Measurements from ENCODE around the gene PHF1.

PHF1 gene

DNA sequence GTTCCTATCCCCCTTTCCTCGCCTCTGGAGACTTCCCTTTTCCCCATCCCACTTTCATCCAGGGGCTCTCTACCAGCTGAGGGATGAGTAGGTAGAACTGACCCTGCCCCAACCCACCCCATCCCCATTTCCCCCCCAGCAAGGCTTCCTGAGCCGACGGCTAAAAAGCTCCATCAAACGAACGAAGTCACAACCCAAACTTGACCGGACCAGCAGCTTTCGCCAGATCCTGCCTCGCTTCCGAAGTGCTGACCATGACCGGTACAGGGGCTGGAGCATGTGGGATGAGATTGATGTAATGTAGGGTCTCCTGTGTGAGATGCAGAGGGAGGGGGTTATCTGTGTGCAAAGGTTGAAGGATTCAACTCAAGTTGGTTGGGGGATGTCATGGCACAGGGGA lies 21.7 kb downstream of the PHF1 start:
- TF ChIP-seq WT1 (tag by site-specific recombination; IDR thresholded peaks at IDR 0.05) = no peak
- peak; percentile 81; the same call in 1 of the 2 replicates for TF ChIP-seq ZNF600 (tag by site-specific recombination; IDR thresholded peaks at IDR 0.05)

DNA sequence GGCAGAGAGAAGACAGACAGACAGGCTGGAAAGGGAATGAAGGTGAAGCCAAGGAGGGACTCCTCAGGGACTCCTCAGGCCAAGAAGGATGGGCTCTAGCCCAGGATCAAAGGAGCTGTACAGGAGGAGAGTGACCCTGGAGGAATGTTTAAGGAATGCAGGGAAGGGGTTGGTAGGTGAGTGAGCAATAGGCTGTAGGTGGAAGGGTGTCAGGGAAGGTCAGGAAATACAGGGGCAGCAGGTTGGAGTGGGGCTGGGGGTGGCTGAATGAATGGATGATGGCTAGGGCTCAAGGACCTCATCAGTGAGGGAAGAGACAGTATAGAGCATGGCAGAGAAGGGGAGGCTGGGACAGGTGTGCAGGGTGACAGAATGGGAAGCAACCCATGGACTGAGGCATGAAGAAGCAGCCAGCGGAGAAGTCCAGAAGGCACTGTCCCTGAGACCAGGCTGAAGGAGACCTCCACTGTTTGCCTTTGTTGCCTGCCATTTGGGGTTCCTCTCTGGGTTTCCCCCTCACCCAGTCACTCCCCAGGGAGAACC lies 22.3 kb downstream of the PHF1 start:
- H3K9me3 ChIP-seq (ENCODE audit: control insufficient read depth, insufficient read depth, low read depth, low read length) = no peaks in the 10 kb centered on the region

More for the DNA sequence above, 21.7 kb downstream of the PHF1 start:
- ChIA-PET POLR2A (no interaction called here), CTCF (interaction anchor here (0.5 to 2.7 kb wide), 3 partner anchors 14 to 161 kb away, joined by 3 to 13 read pairs (median 3); partner anchors contain the start of genes CUTA, RPS18, SYNGAP1 and VPS52)
- no peak overlapping the region for H3K4me3 ChIP-seq (ENCODE audit: low read depth, low read length)
- no peaks in the 10 kb centered on the region for H3K9me3 ChIP-seq (ENCODE audit: control insufficient read depth, insufficient read depth, low read depth, low read length)
- peaks cover 10% of the 10 kb centered on the region for H3K4me1 ChIP-seq (ENCODE audit: control insufficient read depth, insufficient read depth, low read length)
- H3K27ac ChIP-seq (ENCODE audit: extremely low read depth, low read depth, low read length) = no peak overlapping the region
- H3K36me3 ChIP-seq (ENCODE audit: control insufficient read depth in 2 of 2, insufficient read depth in 1 of 2, low read length in 2 of 2) = peaks cover 8 to 24% of the 10 kb centered on the region in 2 experiments; a peak in 2 of 3 replicates

DNA sequence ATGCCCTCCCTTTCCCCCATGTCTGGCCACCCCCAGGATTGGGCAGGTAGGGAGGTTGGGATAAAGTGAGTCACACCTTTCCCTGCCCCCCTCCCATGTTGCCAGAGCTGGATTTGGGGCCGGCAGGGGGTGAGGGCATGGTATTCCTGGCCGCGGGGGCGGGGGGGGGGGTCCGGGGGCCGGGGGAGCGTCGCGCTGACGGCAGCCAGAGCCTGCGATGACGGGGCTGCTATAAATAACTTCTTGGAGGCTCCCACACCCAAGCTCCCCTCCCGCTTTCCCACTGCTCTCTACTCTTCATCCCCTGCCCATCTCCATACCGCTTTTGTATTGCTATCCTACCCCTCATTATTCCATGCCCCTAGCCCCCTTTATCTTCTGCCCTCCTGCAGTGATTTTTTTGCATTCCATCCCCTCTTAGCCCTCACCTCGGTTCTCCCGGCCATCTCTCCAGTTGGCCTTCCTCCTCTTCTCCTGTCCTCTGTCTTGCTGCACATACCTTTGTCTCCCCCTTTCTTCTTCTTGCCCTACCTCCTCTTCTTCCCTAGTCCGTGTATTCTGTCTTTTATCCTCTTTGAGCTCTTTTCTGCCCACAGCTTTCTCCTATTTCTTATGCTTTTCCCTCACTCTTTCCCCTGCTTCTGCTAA lies 22.9 kb downstream of the PHF1 start:
- Histone ChIP-seq H3K4me3 (ENCODE audit: low read depth, low read length) (no peak overlapping the region), H3K27ac (ENCODE audit: extremely low read depth, low read depth, low read length) (no peak overlapping the region), H3K36me3 (ENCODE audit: control insufficient read depth in 2 of 2, insufficient read depth in 1 of 2, low read length in 2 of 2) (peaks cover 8 to 34% of the 10 kb centered on the region in 2 experiments; a peak in 2 of 3 replicates), H3K4me1 (ENCODE audit: control insufficient read depth, insufficient read depth, low read length) (peaks cover 10% of the 10 kb centered on the region), H3K9me3 (ENCODE audit: control insufficient read depth, insufficient read depth, low read depth, low read length) (no peaks in the 10 kb centered on the region)
- POLR2A ChIA-PET = interaction anchor here (1.0 to 1.3 kb wide), 2 partner anchors 8 to 21 kb away, joined by 3 to 5 read pairs; partner anchors contain the start of gene ZBTB9
- CTCF ChIA-PET = interaction anchor here (0.7 to 1.5 kb wide), 3 partner anchors 14 to 708 kb away, joined by 3 to 6 read pairs (median 4); partner anchors contain the start of gene SYNGAP1
- TF ChIP-seq ZNF433 (tag by site-specific recombination; IDR thresholded peaks at IDR 0.05; ENCODE audit: low read depth) (no peak), ZNF776 (tag by site-specific recombination; IDR thresholded peaks at IDR 0.05; ENCODE audit: borderline replicate concordance) (0 out of 2 replicates have a peak, but pooled peaks have one; percentile 33), ZNF223 (tag by site-specific recombination; IDR thresholded peaks at IDR 0.05) (0 out of 2 replicates have a peak, but pooled peaks have one; percentile 11), GLIS1 (tag by site-specific recombination; IDR thresholded peaks at IDR 0.05) (peak; percentile 64), FEZF1 (tag by site-specific recombination; IDR thresholded peaks at IDR 0.05) (no peak), ZNF341 (tag by site-specific recombination; IDR thresholded peaks at IDR 0.05; ENCODE audit: low read depth) (peak; percentile 41; the same call in 1 of the 2 replicates), SCRT2 (tag by site-specific recombination; IDR thresholded peaks at IDR 0.05) (no peak), GLIS2 (tag by site-specific recombination; IDR thresholded peaks at IDR 0.05) (peak; percentile 47; the same call in 1 of the 2 replicates), ZNF571 (tag by site-specific recombination; IDR thresholded peaks at IDR 0.05) (peak; percentile 70; the same call in 1 of the 2 replicates), ZNF366 (tag by site-specific recombination; conservative IDR thresholded peaks at IDR 0.05) (peak; percentile 85)
- TF ChIP-seq, protein P1, sequence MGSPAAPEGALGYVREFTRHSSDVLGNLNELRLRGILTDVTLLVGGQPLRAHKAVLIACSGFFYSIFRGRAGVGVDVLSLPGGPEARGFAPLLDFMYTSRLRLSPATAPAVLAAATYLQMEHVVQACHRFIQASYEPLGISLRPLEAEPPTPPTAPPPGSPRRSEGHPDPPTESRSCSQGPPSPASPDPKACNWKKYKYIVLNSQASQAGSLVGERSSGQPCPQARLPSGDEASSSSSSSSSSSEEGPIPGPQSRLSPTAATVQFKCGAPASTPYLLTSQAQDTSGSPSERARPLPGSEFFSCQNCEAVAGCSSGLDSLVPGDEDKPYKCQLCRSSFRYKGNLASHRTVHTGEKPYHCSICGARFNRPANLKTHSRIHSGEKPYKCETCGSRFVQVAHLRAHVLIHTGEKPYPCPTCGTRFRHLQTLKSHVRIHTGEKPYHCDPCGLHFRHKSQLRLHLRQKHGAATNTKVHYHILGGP (tag by site-specific recombination; IDR thresholded peaks at IDR 0.05) = peak; percentile 14; the same call in 1 of the 2 replicates
- TF ChIP-seq, protein P2, sequence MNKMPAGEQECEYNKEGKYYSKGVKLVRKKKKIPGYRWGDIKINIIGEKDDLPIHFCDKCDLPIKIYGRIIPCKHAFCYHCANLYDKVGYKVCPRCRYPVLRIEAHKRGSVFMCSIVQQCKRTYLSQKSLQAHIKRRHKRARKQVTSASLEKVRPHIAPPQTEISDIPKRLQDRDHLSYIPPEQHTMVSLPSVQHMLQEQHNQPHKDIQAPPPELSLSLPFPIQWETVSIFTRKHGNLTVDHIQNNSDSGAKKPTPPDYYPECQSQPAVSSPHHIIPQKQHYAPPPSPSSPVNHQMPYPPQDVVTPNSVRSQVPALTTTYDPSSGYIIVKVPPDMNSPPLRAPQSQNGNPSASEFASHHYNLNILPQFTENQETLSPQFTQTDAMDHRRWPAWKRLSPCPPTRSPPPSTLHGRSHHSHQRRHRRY (tag by site-specific recombination; IDR thresholded peaks at IDR 0.05) = no peak
- TF ChIP-seq, protein P3, sequence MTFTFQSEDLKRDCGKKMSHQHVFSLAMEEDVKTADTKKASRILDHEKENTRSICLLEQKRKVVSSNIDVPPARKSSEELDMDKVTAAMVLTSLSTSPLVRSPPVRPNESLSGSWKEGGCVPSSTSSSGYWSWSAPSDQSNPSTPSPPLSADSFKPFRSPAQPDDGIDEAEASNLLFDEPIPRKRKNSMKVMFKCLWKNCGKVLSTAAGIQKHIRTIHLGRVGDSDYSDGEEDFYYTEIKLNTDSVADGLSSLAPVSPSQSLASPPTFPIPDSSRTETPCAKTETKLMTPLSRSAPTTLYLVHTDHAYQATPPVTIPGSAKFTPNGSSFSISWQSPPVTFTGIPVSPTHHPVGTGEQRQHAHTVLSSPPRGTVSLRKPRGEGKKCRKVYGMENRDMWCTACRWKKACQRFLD (tag by site-specific recombination; IDR thresholded peaks at IDR 0.05) = no peak

More for the DNA sequence above, 22.3 kb downstream of the PHF1 start:
- Histone ChIP-seq H3K4me3 (ENCODE audit: low read depth, low read length) (no peak overlapping the region), H3K36me3 (ENCODE audit: control insufficient read depth in 2 of 2, insufficient read depth in 1 of 2, low read length in 2 of 2) (peaks cover 8 to 28% of the 10 kb centered on the region in 2 experiments; a peak in 2 of 3 replicates), H3K4me1 (ENCODE audit: control insufficient read depth, insufficient read depth, low read length) (peaks cover 10% of the 10 kb centered on the region), H3K27ac (ENCODE audit: extremely low read depth, low read depth, low read length) (no peak overlapping the region)
- ChIA-PET POLR2A (interaction anchor here (1.0 to 1.3 kb wide), 2 partner anchors 8 to 21 kb away, joined by 3 to 5 read pairs; partner anchors contain the start of gene ZBTB9), CTCF (interaction anchor here (0.5 to 1.5 kb wide), 3 partner anchors 14 to 709 kb away, joined by 3 to 6 read pairs (median 3); partner anchors contain the start of gene SYNGAP1)
- TF ChIP-seq WT1 (tag by site-specific recombination; IDR thresholded peaks at IDR 0.05) (peak; percentile 41; the same call in 1 of the 2 replicates), ZNF366 (tag by site-specific recombination; conservative IDR thresholded peaks at IDR 0.05) (peak; percentile 74), ZBTB48 (tag by site-specific recombination; IDR thresholded peaks at IDR 0.05) (peak; percentile 50; the same call in 1 of the 2 replicates), ZNF560 (tag by site-specific recombination; IDR thresholded peaks at IDR 0.05; ENCODE audit: borderline replicate concordance) (no peak), PRDM1 (tag by site-specific recombination; IDR thresholded peaks at IDR 0.05) (peak; percentile 43; the same call in 1 of the 2 replicates), ZFHX2 (tag by site-specific recombination; conservative IDR thresholded peaks at IDR 0.05) (peak; percentile 81), EGR2 (tag by site-specific recombination; IDR thresholded peaks at IDR 0.05; ENCODE audit: low read depth) (peak; percentile 79)
- TF ChIP-seq, protein P4, sequence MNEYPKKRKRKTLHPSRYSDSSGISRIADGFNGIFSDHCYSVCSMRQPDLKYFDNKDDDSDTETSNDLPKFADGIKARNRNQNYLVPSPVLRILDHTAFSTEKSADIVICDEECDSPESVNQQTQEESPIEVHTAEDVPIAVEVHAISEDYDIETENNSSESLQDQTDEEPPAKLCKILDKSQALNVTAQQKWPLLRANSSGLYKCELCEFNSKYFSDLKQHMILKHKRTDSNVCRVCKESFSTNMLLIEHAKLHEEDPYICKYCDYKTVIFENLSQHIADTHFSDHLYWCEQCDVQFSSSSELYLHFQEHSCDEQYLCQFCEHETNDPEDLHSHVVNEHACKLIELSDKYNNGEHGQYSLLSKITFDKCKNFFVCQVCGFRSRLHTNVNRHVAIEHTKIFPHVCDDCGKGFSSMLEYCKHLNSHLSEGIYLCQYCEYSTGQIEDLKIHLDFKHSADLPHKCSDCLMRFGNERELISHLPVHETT (tag by site-specific recombination; IDR thresholded peaks at IDR 0.05) = 0 out of 2 replicates have a peak, but pooled peaks have one; percentile 12
- TF ChIP-seq, protein P5, sequence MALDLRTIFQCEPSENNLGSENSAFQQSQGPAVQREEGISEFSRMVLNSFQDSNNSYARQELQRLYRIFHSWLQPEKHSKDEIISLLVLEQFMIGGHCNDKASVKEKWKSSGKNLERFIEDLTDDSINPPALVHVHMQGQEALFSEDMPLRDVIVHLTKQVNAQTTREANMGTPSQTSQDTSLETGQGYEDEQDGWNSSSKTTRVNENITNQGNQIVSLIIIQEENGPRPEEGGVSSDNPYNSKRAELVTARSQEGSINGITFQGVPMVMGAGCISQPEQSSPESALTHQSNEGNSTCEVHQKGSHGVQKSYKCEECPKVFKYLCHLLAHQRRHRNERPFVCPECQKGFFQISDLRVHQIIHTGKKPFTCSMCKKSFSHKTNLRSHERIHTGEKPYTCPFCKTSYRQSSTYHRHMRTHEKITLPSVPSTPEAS (tag by site-specific recombination; IDR thresholded peaks at IDR 0.05) = no peak
- TF ChIP-seq, protein P6, sequence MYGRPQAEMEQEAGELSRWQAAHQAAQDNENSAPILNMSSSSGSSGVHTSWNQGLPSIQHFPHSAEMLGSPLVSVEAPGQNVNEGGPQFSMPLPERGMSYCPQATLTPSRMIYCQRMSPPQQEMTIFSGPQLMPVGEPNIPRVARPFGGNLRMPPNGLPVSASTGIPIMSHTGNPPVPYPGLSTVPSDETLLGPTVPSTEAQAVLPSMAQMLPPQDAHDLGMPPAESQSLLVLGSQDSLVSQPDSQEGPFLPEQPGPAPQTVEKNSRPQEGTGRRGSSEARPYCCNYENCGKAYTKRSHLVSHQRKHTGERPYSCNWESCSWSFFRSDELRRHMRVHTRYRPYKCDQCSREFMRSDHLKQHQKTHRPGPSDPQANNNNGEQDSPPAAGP (tag by site-specific recombination; IDR thresholded peaks at IDR 0.05) = peak; percentile 64
